ENCODE results near the gene NCAM1. TPM values are rescaled to one million over a fixed set of nuclear protein-coding genes. Genes with fewer than 3 reads are reported as not detected.
A peak's percentile ranks its signal among the peaks of the same experiment; 100 is the strongest.

The NCAM1 gene
- total RNA-seq, 1 donor from 2014 or later: 33.6 TPM

DNA sequence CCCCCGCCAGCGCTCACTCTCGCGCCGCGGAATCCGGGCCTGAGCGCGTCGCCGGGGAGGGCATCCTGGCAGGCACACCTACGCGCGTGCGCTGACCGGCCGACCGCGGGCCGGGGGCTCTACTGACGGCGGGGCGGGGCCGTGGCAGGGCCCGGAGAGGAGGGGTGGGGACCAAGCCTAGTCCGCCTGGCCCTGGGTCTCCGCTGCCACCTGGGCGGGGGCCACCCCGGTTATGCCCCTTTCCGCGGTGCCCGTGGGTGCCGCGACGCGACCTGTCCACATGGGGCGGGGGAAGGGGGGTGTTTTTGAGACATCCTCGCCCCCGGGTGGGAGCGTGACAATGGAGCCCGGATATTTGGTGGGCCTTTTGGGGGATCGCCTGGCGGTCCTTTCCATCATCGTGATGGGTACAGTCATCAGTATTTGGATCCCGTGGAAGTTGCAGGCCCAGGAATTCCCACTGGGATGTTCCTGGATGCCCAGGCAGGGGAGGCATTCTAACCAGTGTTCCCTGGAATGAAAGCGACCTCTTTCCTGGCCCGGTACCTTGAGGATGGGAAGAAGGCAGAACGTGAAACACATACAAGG lies 2.2 kb downstream of the NCAM1 start:
- H3K4me1 ChIP-seq: no peaks in the 10 kb centered on the region
- no peaks in the 10 kb centered on the region for H3K9me3 ChIP-seq
- no peak for DNase-seq (ENCODE audit: extremely low spot score in 2 of 2)
- H3K27ac ChIP-seq: peak overlapping the region; percentile 79
- no peaks in the 10 kb centered on the region for H3K36me3 ChIP-seq
- H3K4me3 ChIP-seq: peak overlapping the region; percentile 62 to 73
- TF ChIP-seq, protein P1, sequence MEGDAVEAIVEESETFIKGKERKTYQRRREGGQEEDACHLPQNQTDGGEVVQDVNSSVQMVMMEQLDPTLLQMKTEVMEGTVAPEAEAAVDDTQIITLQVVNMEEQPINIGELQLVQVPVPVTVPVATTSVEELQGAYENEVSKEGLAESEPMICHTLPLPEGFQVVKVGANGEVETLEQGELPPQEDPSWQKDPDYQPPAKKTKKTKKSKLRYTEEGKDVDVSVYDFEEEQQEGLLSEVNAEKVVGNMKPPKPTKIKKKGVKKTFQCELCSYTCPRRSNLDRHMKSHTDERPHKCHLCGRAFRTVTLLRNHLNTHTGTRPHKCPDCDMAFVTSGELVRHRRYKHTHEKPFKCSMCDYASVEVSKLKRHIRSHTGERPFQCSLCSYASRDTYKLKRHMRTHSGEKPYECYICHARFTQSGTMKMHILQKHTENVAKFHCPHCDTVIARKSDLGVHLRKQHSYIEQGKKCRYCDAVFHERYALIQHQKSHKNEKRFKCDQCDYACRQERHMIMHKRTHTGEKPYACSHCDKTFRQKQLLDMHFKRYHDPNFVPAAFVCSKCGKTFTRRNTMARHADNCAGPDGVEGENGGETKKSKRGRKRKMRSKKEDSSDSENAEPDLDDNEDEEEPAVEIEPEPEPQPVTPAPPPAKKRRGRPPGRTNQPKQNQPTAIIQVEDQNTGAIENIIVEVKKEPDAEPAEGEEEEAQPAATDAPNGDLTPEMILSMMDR (IDR thresholded peaks at IDR 0.05): no peak
- peak in 1 of 2 donors; percentile 0 for TF ChIP-seq POLR2AphosphoS5 (IDR thresholded peaks at IDR 0.05; ENCODE audit: insufficient read depth in 1 of 2, low read depth in 1 of 2)
- H3K27me3 ChIP-seq: peaks cover 6% of the 10 kb centered on the region
- intact Hi-C loops (cut with DNase I): no loop called here

DNA sequence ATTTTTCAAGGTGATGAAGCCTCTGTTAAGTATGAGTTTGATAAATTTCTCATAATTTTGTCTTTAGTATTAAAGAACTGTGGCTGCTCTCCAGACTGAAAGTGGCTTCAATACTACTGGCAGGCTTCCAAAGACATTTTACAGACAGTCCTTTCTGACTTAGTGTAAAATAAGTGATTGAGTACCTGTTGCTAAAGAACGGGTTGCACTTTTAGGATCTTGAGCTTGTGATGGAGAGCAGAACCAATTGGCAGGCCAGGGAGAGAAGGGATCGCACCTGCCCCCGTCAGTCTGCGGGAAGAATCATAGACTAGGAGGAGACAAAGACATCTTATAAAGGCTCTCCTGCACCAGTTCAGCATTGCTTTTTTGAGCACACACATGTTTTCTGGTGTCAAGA lies 4.4 kb downstream of the NCAM1 start:
- no peak overlapping the region for H3K27ac ChIP-seq
- no peaks in the 10 kb centered on the region for H3K9me3 ChIP-seq
- intact Hi-C loops (cut with DNase I): no loop called here
- no peak for DNase-seq (ENCODE audit: extremely low spot score in 2 of 2)
- TF ChIP-seq, protein P1 (IDR thresholded peaks at IDR 0.05): no peak
- no peak for TF ChIP-seq POLR2AphosphoS5 (IDR thresholded peaks at IDR 0.05; ENCODE audit: insufficient read depth in 1 of 2, low read depth in 1 of 2)
- no peak for TF ChIP-seq POLR2A (IDR thresholded peaks at IDR 0.05)
- H3K4me1 ChIP-seq: no peaks in the 10 kb centered on the region
- no peak overlapping the region for H3K4me3 ChIP-seq
- no peaks in the 10 kb centered on the region for H3K36me3 ChIP-seq
- peaks cover 6% of the 10 kb centered on the region for H3K27me3 ChIP-seq

DNA sequence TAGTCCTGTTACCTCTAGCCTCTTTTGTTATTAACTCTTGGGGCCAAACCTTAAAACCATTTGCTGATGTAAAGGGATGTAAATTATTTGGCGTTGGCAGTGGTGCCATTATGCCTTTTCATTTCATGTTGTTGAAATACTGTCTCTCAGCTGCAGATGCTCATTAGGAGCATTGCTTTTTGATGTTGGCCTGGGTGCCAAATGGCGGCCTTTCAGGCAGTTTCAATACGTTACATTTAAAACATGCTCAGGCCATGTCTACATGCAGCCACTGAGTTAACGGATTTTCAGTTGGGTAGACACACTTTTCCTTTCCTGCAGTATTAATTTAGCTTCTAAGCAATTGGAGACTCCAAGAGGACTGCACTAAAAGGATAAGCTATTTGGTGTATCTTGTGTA lies 5.3 kb downstream of the NCAM1 start:
- DNase-seq (ENCODE audit: extremely low spot score in 2 of 2): no peak
- Histone ChIP-seq H3K4me1 (no peaks in the 10 kb centered on the region), H3K27me3 (peaks cover 6% of the 10 kb centered on the region), H3K36me3 (no peaks in the 10 kb centered on the region), H3K27ac (no peak overlapping the region), H3K4me3 (no peak overlapping the region), H3K9me3 (no peaks in the 10 kb centered on the region)
- TF ChIP-seq, protein P1 (IDR thresholded peaks at IDR 0.05): no peak
- TF ChIP-seq POLR2AphosphoS5 (IDR thresholded peaks at IDR 0.05; ENCODE audit: insufficient read depth in 1 of 2, low read depth in 1 of 2): no peak
- TF ChIP-seq POLR2A (IDR thresholded peaks at IDR 0.05): no peak
- intact Hi-C loops (cut with DNase I): no loop called here

DNA sequence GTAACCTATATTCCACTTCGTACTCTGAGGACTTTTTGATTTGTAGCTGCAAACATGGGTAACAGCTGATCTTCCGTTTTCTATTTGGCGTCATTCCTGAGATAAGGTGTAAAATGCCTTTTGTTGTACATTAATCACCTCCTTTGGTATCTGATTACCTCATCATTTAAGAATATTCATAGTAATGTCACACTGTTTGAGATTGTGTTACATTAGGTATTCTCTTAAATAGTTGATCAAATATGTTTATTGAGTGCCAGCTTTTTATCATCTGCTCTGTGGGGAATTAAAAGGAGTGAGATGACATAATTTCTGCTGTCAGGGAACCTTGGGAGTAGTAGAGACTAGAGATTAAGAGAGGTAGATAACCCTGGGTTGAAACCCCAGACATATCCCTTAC lies 5.9 kb downstream of the NCAM1 start:
- Histone ChIP-seq H3K27me3 (peaks cover 6% of the 10 kb centered on the region), H3K4me3 (no peak overlapping the region), H3K27ac (no peak overlapping the region), H3K36me3 (no peaks in the 10 kb centered on the region), H3K4me1 (no peaks in the 10 kb centered on the region), H3K9me3 (no peaks in the 10 kb centered on the region)
- no peak for DNase-seq (ENCODE audit: extremely low spot score in 2 of 2)
- intact Hi-C loops (cut with DNase I): no loop called here
- TF ChIP-seq POLR2A (IDR thresholded peaks at IDR 0.05) (no peak), POLR2AphosphoS5 (IDR thresholded peaks at IDR 0.05; ENCODE audit: insufficient read depth in 1 of 2, low read depth in 1 of 2) (no peak)
- TF ChIP-seq, protein P1 (IDR thresholded peaks at IDR 0.05): no peak

DNA sequence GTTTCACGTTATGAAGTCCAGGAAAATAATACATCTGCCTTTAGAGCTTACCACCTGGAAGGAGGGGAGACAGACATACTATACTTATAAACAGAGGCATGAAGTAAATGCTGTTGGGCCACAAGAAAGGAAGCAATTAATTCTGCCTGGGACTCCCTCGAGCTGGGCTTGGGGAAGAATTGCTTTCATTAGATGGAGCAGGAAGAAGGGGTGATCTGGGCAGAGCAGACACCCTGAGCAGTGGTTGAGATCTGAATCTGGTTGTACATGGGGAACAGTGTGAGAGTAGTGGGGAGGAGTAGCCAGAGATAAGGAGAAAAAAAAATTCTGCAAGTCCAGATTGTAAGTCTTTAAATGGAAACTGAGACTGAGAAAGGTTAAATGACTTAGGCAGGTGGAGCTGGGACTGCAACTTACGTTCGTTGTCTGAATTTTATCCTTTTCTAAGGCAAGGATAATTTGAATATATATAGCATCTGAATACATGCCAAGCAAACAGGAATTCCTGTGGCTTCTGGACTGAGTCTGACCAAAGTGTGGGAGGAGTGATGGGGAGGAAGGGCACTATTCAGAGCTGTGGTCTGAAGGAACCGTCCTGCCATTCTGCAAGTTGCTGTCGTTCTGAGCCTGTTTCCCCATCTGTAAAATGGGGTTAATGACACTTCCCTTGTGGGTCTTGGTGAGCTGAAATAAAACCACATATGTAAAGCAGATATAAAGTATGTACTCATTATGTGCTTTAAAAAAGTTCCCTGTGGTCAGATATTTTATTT lies 7.9 kb downstream of the NCAM1 start:
- Histone ChIP-seq H3K9me3 (no peaks in the 10 kb centered on the region), H3K27ac (no peak overlapping the region), H3K27me3 (no peaks in the 10 kb centered on the region), H3K4me1 (no peaks in the 10 kb centered on the region), H3K4me3 (no peak overlapping the region), H3K36me3 (no peaks in the 10 kb centered on the region)
- no peak for DNase-seq (ENCODE audit: extremely low spot score in 2 of 2)
- intact Hi-C loops (cut with DNase I): no loop called here
- TF ChIP-seq, protein P1 (IDR thresholded peaks at IDR 0.05): no peak
- TF ChIP-seq POLR2A (IDR thresholded peaks at IDR 0.05): no peak
- no peak for TF ChIP-seq POLR2AphosphoS5 (IDR thresholded peaks at IDR 0.05; ENCODE audit: insufficient read depth in 1 of 2, low read depth in 1 of 2)

All from vagina (tissue), 2 donors.